GM19351 (cell line): ENCODE measurements around the gene NFATC4.
A peak's percentile ranks its signal among the peaks of the same experiment; 100 is the strongest.
"Not testable (repeated sequence)": the region's sequence is repeated elsewhere in the genome, so short reads cannot be mapped to it uniquely, and the experiment has no call there.

Experiments
- ATAC-seq: cut with Tn5 transposase; IDR thresholded peaks from one replicate; pipeline ENCODE4 v1.9.1; 2021; ENCODE audit warnings: mild to moderate bottlenecking, moderate library complexity; ENCODE audit not compliant: unreplicated experiment

The NFATC4 gene

GRCh38 chr14:24367514-24368211 is at the start of gene NFATC4:
TSS of gene NFATC4 (plus strand) at chr14:24368184. CDS start at chr14:24368341, 157 bp downstream.
- ATAC-seq: no peak

GRCh38 chr14:24321212-24321975 is 46.6 kb upstream of the NFATC4 start:
- no peak for ATAC-seq

- ATAC-seq: no peak
Measured at GRCh38 chr14:24322672-24323071, 45.3 kb upstream of the NFATC4 start.

GRCh38 chr14:24323341-24323740 is 44.6 kb upstream of the NFATC4 start:
- ATAC-seq: no peak

GRCh38 chr14:24324024-24324423 is 44.0 kb upstream of the NFATC4 start:
- no peak for ATAC-seq

- ATAC-seq: no peak
Measured at GRCh38 chr14:24325041-24325530, 42.9 kb upstream of the NFATC4 start.

GRCh38 chr14:24325963-24326362 is 42.0 kb upstream of the NFATC4 start:
- no peak for ATAC-seq

GRCh38 chr14:24327303-24327702 is 40.7 kb upstream of the NFATC4 start:
- ATAC-seq: no peak

GRCh38 chr14:24327914-24328313 is 40.1 kb upstream of the NFATC4 start:
- not testable (repeated sequence) for ATAC-seq

- ATAC-seq: no peak
Measured at GRCh38 chr14:24329073-24329663, 38.8 kb upstream of the NFATC4 start.

- no peak for ATAC-seq
Measured at GRCh38 chr14:24329736-24330135, 38.2 kb upstream of the NFATC4 start.

GRCh38 chr14:24330973-24331674 is 36.9 kb upstream of the NFATC4 start:
- no peak for ATAC-seq

GRCh38 chr14:24331731-24332267 is 36.2 kb upstream of the NFATC4 start:
- no peak for ATAC-seq

- ATAC-seq: peak; percentile 89
Measured at GRCh38 chr14:24332268-24332993, 35.6 kb upstream of the NFATC4 start.

GRCh38 chr14:24334431-24335291 is 33.3 kb upstream of the NFATC4 start, which contains the start of gene ADCY4:
TSS of gene ADCY4 (minus strand) at chr14:24335071. CDS start at chr14:24334652, 419 bp downstream.
- ATAC-seq: no peak

- no peak for ATAC-seq
Measured at GRCh38 chr14:24335461-24336171, 32.4 kb upstream of the NFATC4 start.

- ATAC-seq: no peak
Measured at GRCh38 chr14:24337144-24337823, 30.7 kb upstream of the NFATC4 start.

GRCh38 chr14:24337824-24338175 is 30.2 kb upstream of the NFATC4 start:
- no peak for ATAC-seq
